K562 (cell line): ENCODE results near the gene TUFM. TPM values are rescaled to one million over a fixed set of nuclear protein-coding genes. Genes with fewer than 3 reads are reported as not detected.

ENCODE experiments used
- polyA plus RNA-seq, 8 experiments: library from polyadenylated mRNA; depleted of rRNA in 4 of 8; stranded (reverse) in 5 of 8; unstranded in 3 of 8; fragments of >200 nt; fragmentation: Nextera tagmentation in 2 of 8; fragmentation: Illumina TruSeq in 1 of 8; extraction: Ambion mirVana in 2 of 8; extraction: Trizol in 1 of 8; gene quantifications; 2 replicates each; pipeline versions ENCODE4 v1.2.1 to v1.2.3, GENCODE V29; 2011 to 2014; ENCODE audit warnings: inconsistent platforms in 1 of 8, missing spikeins in 1 of 8
- total RNA-seq, 7 experiments: library from RNA; depleted of rRNA in 6 of 7; stranded (reverse); fragments of >200 nt in 6 of 7; fragmentation: Illumina TruSeq in 2 of 7; extraction: Trizol in 2 of 7; gene quantifications; 2 replicates each; pipeline versions ENCODE4 v1.2.1 to v1.2.3, GENCODE V29; 2011 to 2021; ENCODE audit warnings: low replicate concordance in 1 of 7
- TF ChIP-seq, protein P1 (sequence below), 2 experiments: fragments of 450-650 bp in 1 of 2; sonication (generic) in 1 of 2; formaldehyde crosslinking in 1 of 2; IDR thresholded peaks; 2 replicates each; pipeline versions ENCODE4 v1.7.1 to v1.9.0; 2016 to 2022; ENCODE audit warnings: inconsistent platforms in 1 of 2, mild to moderate bottlenecking in 1 of 2, missing genetic modification reagents in 1 of 2

TUFM gene
- total and polyA plus RNA-seq, 9 of the 15 experiments (the other 6 are each of a cell fraction or from before 2014, with no cell fraction given) = 34.1 to 434 (median 256) TPM

GRCh38 chr16:28824717-28824973, 21.5 kb downstream of the TUFM start (continued):
- TF ChIP-seq, protein P1, sequence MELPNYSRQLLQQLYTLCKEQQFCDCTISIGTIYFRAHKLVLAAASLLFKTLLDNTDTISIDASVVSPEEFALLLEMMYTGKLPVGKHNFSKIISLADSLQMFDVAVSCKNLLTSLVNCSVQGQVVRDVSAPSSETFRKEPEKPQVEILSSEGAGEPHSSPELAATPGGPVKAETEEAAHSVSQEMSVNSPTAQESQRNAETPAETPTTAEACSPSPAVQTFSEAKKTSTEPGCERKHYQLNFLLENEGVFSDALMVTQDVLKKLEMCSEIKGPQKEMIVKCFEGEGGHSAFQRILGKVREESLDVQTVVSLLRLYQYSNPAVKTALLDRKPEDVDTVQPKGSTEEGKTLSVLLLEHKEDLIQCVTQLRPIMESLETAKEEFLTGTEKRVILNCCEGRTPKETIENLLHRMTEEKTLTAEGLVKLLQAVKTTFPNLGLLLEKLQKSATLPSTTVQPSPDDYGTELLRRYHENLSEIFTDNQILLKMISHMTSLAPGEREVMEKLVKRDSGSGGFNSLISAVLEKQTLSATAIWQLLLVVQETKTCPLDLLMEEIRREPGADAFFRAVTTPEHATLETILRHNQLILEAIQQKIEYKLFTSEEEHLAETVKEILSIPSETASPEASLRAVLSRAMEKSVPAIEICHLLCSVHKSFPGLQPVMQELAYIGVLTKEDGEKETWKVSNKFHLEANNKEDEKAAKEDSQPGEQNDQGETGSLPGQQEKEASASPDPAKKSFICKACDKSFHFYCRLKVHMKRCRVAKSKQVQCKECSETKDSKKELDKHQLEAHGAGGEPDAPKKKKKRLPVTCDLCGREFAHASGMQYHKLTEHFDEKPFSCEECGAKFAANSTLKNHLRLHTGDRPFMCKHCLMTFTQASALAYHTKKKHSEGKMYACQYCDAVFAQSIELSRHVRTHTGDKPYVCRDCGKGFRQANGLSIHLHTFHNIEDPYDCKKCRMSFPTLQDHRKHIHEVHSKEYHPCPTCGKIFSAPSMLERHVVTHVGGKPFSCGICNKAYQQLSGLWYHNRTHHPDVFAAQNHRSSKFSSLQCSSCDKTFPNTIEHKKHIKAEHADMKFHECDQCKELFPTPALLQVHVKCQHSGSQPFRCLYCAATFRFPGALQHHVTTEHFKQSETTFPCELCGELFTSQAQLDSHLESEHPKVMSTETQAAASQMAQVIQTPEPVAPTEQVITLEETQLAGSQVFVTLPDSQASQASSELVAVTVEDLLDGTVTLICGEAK (IDR thresholded peaks at IDR 0.05) = peak; percentile 48; the same call in 1 of the 2 replicates
- TF ChIP-seq, protein P1 (CRISPR knock-in tag; IDR thresholded peaks at IDR 0.05) = no peak
